GM12892 (cell line): Measurements from ENCODE around the gene EEF1A2.

Experiments
- POLR2A ChIP-seq: IDR thresholded peaks from 2 replicates; pipeline ENCODE4 v1.6.1; 2011; ENCODE audit warnings: low read depth, low read length, control low read depth
- POLR2AphosphoS5 ChIP-seq: IDR thresholded peaks from 2 replicates; pipeline ENCODE4 v1.6.1; 2011; ENCODE audit warnings: low read depth, low read length, control low read depth
- TAF1 ChIP-seq: IDR thresholded peaks from 2 replicates; pipeline ENCODE4 v1.6.1; 2011; ENCODE audit warnings: low read depth, mild to moderate bottlenecking, control low read depth, low read length, borderline replicate concordance

GRCh38 chr20:63448031-63448430 lies 50.9 kb downstream of the EEF1A2 start:
- no peak for TF ChIP-seq TAF1
- TF ChIP-seq POLR2A = no peak
- TF ChIP-seq POLR2AphosphoS5 = no peak
